Astrocyte (in vitro differentiated cells and primary cell): Measurements from ENCODE around the gene GIT2. TPM values are rescaled to one million over a fixed set of nuclear protein-coding genes. Genes with fewer than 3 reads are reported as not detected.

Experiments used
- DNase-seq: peaks from one replicate; pipeline ENCODE4 v3.0.0-alpha.2; 2010; ENCODE audit warnings: low read depth
- FAIRE-seq: peaks from 2 replicates; lab custom pipeline; 2011; peaks lifted over from hg19 to GRCh38; lab: Jason Lieb, UNC
- H2AFZ ChIP-seq: 2 replicates; pipeline ENCODE4 v1.6.0; 2012; ENCODE audit warnings: low read depth, low read length, inconsistent platforms
- H3K27ac ChIP-seq: 2 replicates; pipeline ENCODE4 v1.5.1; 2011; ENCODE audit warnings: low read depth, low read length, inconsistent platforms
- H3K27me3 ChIP-seq: 2 replicates; pipeline ENCODE4 v1.6.0; 2011; ENCODE audit warnings: low read length, inconsistent platforms; ENCODE audit not compliant: insufficient read depth
- H3K36me3 ChIP-seq: 2 replicates; pipeline ENCODE4 v1.5.1; 2011; ENCODE audit warnings: low read length, inconsistent platforms; ENCODE audit not compliant: insufficient read depth
- H3K4me1 ChIP-seq: 2 replicates; pipeline ENCODE4 v1.5.1; 2011; ENCODE audit warnings: low read length, inconsistent platforms; ENCODE audit not compliant: insufficient read depth
- H3K4me2 ChIP-seq: 2 replicates; pipeline ENCODE4 v1.6.0; 2012; ENCODE audit warnings: low read length, inconsistent platforms
- H3K4me3 ChIP-seq: 2 replicates; pipeline ENCODE4 v1.5.1; 2011; ENCODE audit warnings: low read depth, mild to moderate bottlenecking, low read length, inconsistent platforms; ENCODE audit not compliant: insufficient read depth
- H3K79me2 ChIP-seq: 2 replicates; pipeline ENCODE4 v1.6.0; 2012; ENCODE audit warnings: mild to moderate bottlenecking, low read length, inconsistent platforms; ENCODE audit not compliant: insufficient read depth
- H3K9ac ChIP-seq: 2 replicates; pipeline ENCODE4 v1.6.0; 2012; ENCODE audit warnings: mild to moderate bottlenecking, low read length, inconsistent platforms
- H3K9me3 ChIP-seq: 2 replicates; pipeline ENCODE4 v1.5.1; 2012; ENCODE audit warnings: low read depth, mild to moderate bottlenecking, low read length, inconsistent platforms; ENCODE audit not compliant: insufficient read depth
- H4K20me1 ChIP-seq: 2 replicates; pipeline ENCODE4 v1.6.0; 2012; ENCODE audit warnings: low read length, inconsistent platforms; ENCODE audit not compliant: insufficient read depth
- H3K27ac Mint-ChIP-seq: one replicate; pipeline ENCODE4 v1.8.0; 2021; ENCODE audit warnings: mild to moderate bottlenecking, mixed read lengths; ENCODE audit not compliant: unreplicated experiment
- H3K27me3 Mint-ChIP-seq: one replicate; pipeline ENCODE4 v1.8.0; 2021; ENCODE audit warnings: low read depth, mixed read lengths; ENCODE audit not compliant: unreplicated experiment
- H3K36me3 Mint-ChIP-seq: one replicate; pipeline ENCODE4 v1.8.0; 2021; ENCODE audit warnings: low read depth, mixed read lengths; ENCODE audit not compliant: unreplicated experiment
- H3K4me1 Mint-ChIP-seq: one replicate; pipeline ENCODE4 v1.8.0; 2021; ENCODE audit warnings: low read depth, mixed read lengths; ENCODE audit not compliant: unreplicated experiment
- H3K4me3 Mint-ChIP-seq: one replicate; pipeline ENCODE4 v1.8.0; 2021; ENCODE audit warnings: mild to moderate bottlenecking, moderate library complexity, mixed read lengths; ENCODE audit not compliant: unreplicated experiment
- H3K9me3 Mint-ChIP-seq: one replicate; pipeline ENCODE4 v1.8.0; 2021; ENCODE audit warnings: mild to moderate bottlenecking, mixed read lengths; ENCODE audit not compliant: unreplicated experiment
- EZH2 ChIP-seq: IDR thresholded peaks from 2 replicates; pipeline ENCODE4 v1.6.1; 2012; ENCODE audit warnings: mild to moderate bottlenecking, low read length, inconsistent platforms; ENCODE audit not compliant: insufficient read depth
- total RNA-seq: library from RNA; stranded (reverse); gene quantifications from 2 replicates; pipeline ENCODE4 v1.2.1, GENCODE V29; 2021
- TF ChIP-seq, protein P1 (sequence below): IDR thresholded peaks from 2 replicates; pipeline ENCODE4 v1.5.1; 2011; ENCODE audit warnings: low read depth, mild to moderate bottlenecking, inconsistent platforms, low read length, moderate library complexity; ENCODE audit not compliant: insufficient read depth

Gene GIT2
- total RNA-seq, 1 donor from 2014 or later, result 33.4 TPM

DNA sequence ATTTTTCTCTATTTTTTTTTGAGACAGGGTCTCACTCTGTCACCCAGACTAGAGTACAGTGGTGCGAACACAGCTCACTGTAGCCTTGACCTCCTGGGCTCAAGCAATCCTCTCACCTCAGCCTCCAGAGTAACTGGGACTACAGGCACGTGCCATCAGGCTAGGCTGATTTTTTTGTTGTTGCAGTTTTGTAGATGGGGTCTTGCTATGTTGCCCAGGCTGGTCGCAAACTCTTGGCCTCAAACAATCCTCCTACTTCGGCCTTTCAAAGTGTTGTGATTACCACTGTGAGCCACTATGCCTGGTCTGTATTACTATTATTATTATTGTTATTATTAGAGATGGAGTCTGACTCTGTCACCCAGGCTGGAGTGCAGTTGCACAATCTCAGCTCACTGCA is 23.3 kb downstream of the GIT2 start:
- Histone ChIP-seq H3K27ac (no peak overlapping the region), H3K9ac (no peak overlapping the region), H4K20me1 (no peaks in the 10 kb centered on the region), H3K4me2 (no peak overlapping the region), H3K9me3 (no peaks in the 10 kb centered on the region), H3K36me3 (peaks cover 18% of the 10 kb centered on the region), H3K27me3 (no peaks in the 10 kb centered on the region), H3K4me3 (no peak overlapping the region), H3K79me2 (no peaks in the 10 kb centered on the region), H3K4me1 (no peaks in the 10 kb centered on the region), H2AFZ (no peak overlapping the region)
- no peak overlapping the region for H3K4me3 Mint-ChIP-seq
- DNase-seq (no peak), FAIRE-seq (no peak)
- H3K27ac Mint-ChIP-seq, result no peak overlapping the region
- no peaks in the 10 kb centered on the region for H3K27me3 Mint-ChIP-seq
- no peaks in the 10 kb centered on the region for H3K9me3 Mint-ChIP-seq
- TF ChIP-seq, protein P1, sequence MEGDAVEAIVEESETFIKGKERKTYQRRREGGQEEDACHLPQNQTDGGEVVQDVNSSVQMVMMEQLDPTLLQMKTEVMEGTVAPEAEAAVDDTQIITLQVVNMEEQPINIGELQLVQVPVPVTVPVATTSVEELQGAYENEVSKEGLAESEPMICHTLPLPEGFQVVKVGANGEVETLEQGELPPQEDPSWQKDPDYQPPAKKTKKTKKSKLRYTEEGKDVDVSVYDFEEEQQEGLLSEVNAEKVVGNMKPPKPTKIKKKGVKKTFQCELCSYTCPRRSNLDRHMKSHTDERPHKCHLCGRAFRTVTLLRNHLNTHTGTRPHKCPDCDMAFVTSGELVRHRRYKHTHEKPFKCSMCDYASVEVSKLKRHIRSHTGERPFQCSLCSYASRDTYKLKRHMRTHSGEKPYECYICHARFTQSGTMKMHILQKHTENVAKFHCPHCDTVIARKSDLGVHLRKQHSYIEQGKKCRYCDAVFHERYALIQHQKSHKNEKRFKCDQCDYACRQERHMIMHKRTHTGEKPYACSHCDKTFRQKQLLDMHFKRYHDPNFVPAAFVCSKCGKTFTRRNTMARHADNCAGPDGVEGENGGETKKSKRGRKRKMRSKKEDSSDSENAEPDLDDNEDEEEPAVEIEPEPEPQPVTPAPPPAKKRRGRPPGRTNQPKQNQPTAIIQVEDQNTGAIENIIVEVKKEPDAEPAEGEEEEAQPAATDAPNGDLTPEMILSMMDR, result no peak
- TF ChIP-seq EZH2, result no peak
- H3K36me3 Mint-ChIP-seq, result peaks cover 28% of the 10 kb centered on the region
- no peaks in the 10 kb centered on the region for H3K4me1 Mint-ChIP-seq

DNA sequence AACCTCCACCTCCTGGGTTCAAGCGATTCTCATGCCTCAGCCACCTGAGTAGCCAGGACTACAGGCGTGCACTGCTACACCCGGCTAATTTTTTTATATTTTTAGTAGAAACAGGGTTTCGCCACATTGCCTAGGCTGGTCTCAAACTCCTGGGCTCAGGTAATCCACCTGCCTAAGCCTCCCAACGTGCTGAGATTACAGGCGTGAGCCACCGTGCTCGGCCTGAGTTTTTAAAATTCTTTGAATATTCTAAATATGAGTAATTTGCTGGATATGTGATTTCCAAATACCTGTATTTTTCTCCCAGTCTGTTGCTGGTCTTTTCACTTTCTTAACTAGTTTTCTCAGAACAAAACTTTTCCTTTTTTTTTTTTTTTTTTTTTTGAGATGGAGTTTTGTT is 27.4 kb downstream of the GIT2 start:
- no peak for DNase-seq
- peaks cover 18% of the 10 kb centered on the region for H3K36me3 Mint-ChIP-seq
- H3K4me3 ChIP-seq, result no peak overlapping the region
- no peak overlapping the region for H3K4me2 ChIP-seq
- no peaks in the 10 kb centered on the region for H3K27me3 Mint-ChIP-seq
- H3K79me2 ChIP-seq, result no peaks in the 10 kb centered on the region
- TF ChIP-seq EZH2, result no peak
- TF ChIP-seq, protein P1, result no peak
- H3K27ac ChIP-seq, result no peak overlapping the region
- H3K27ac Mint-ChIP-seq, result no peak overlapping the region
- H3K9me3 ChIP-seq, result no peaks in the 10 kb centered on the region
- no peaks in the 10 kb centered on the region for H3K27me3 ChIP-seq
- no peaks in the 10 kb centered on the region for H4K20me1 ChIP-seq
- no peak overlapping the region for H3K9ac ChIP-seq
- no peaks in the 10 kb centered on the region for H3K9me3 Mint-ChIP-seq
- H3K36me3 ChIP-seq, result peaks cover 32% of the 10 kb centered on the region
- no peak overlapping the region for H3K4me3 Mint-ChIP-seq
- H2AFZ ChIP-seq, result no peak overlapping the region
- no peaks in the 10 kb centered on the region for H3K4me1 Mint-ChIP-seq
- H3K4me1 ChIP-seq, result no peaks in the 10 kb centered on the region
- FAIRE-seq, result no peak

DNA sequence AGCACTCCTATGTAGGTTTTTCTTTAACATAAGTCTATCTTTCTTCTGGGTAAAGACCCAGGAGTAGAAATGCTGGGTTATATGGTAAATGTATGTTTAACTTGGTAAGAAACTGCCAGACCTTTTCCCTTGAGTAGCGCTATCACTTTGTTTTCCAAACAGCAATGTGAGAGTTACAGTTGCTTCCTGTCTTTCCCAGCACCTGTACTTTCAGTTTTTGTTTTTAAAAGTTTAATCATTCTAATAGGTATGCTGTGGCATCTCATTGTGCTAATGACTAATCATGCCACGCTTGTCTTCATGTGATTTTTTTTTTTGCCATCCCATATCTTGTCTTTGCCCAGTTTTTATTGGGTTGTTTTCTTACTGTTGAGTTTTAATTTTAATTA is 28.1 kb downstream of the GIT2 start:
- H4K20me1 ChIP-seq, result no peaks in the 10 kb centered on the region

More for the DNA sequence above, 28.1 kb downstream of the GIT2 start:
- no peak overlapping the region for H3K4me3 Mint-ChIP-seq
- H3K27me3 Mint-ChIP-seq, result no peaks in the 10 kb centered on the region
- TF ChIP-seq EZH2, result no peak
- TF ChIP-seq, protein P1, result no peak
- peaks cover 13% of the 10 kb centered on the region for H3K36me3 Mint-ChIP-seq
- H3K27ac Mint-ChIP-seq, result no peak overlapping the region
- no peaks in the 10 kb centered on the region for H3K4me1 Mint-ChIP-seq
- DNase-seq (no peak), FAIRE-seq (no peak)
- Histone ChIP-seq H3K9me3 (no peaks in the 10 kb centered on the region), H3K4me2 (no peak overlapping the region), H3K4me3 (no peak overlapping the region), H3K79me2 (no peaks in the 10 kb centered on the region), H2AFZ (no peak overlapping the region), H3K27ac (no peak overlapping the region), H3K36me3 (peaks cover 32% of the 10 kb centered on the region), H3K27me3 (no peaks in the 10 kb centered on the region), H3K4me1 (no peaks in the 10 kb centered on the region), H3K9ac (no peak overlapping the region)
- H3K9me3 Mint-ChIP-seq, result no peaks in the 10 kb centered on the region
